H1 (cell line): Measurements from ENCODE around the gene PLXNA3.

ENCODE experiments used
- HDAC2 ChIP-seq, 2 experiments: fragments of 300-600 bp in 1 of 2; sonication (generic) in 1 of 2; IDR thresholded peaks; 2 replicates each; pipeline ENCODE4 v1.6.1; 2011 to 2012; ENCODE audit warnings: low read depth in 2 of 2, low read length in 2 of 2, mild to moderate bottlenecking in 2 of 2, moderate library complexity in 2 of 2, borderline replicate concordance in 1 of 2, inconsistent platforms in 1 of 2
- POLR2A ChIP-seq, 2 experiments: IDR thresholded peaks; 1 replicate in 1 of 2; 2 replicates in 1 of 2; pipeline ENCODE4 v1.6.1; 2011; ENCODE audit warnings: low read depth in 2 of 2, low read length in 2 of 2, mild to moderate bottlenecking in 2 of 2; ENCODE audit errors: control extremely low read depth in 1 of 2
- RXRA ChIP-seq: IDR thresholded peaks from 2 replicates; pipeline ENCODE4 v1.6.1; 2011; ENCODE audit warnings: low read depth, mild to moderate bottlenecking, low read length, moderate library complexity; ENCODE audit not compliant: insufficient read depth

GRCh38 chrX:154489182-154489581, 31.1 kb downstream of the PLXNA3 start:
- TF ChIP-seq POLR2A (IDR thresholded peaks at IDR 0.05; ENCODE audit: control extremely low read depth in 1 of 2, low read depth in 2 of 2, low read length in 2 of 2) (no peak), HDAC2 (IDR thresholded peaks at IDR 0.05; ENCODE audit: borderline replicate concordance in 1 of 2, low read depth in 2 of 2, low read length in 2 of 2) (no peak), RXRA (no peak)
